Stomach smooth muscle (tissue), 2 donors: ENCODE measurements around the gene KDM7A.
"Not testable (repeated sequence)": the region's sequence is repeated elsewhere in the genome, so short reads cannot be mapped to it uniquely, and the experiment has no call there.

Experiments used
- H3K27ac ChIP-seq: one replicate; pipeline ENCODE4 v1.7.0; 2013; ENCODE audit warnings: mild to moderate bottlenecking, low read length, inconsistent platforms
- H3K27me3 ChIP-seq, 2 donors: one replicate each; pipeline ENCODE4 v1.7.0; 2013; ENCODE audit warnings: low read length in 2 of 2; ENCODE audit not compliant: insufficient read depth in 2 of 2, control insufficient read depth in 1 of 2
- H3K36me3 ChIP-seq, 2 donors: one replicate each; pipeline ENCODE4 v1.7.0; 2013; ENCODE audit warnings: low read length in 2 of 2; ENCODE audit not compliant: control insufficient read depth in 2 of 2, insufficient read depth in 2 of 2
- H3K4me1 ChIP-seq: one replicate; pipeline ENCODE4 v1.7.0; 2013; ENCODE audit warnings: low read length; ENCODE audit not compliant: control insufficient read depth, insufficient read depth
- H3K4me3 ChIP-seq, 2 donors: one replicate each; pipeline ENCODE4 v1.7.0; 2013; ENCODE audit warnings: low read length in 2 of 2
- H3K9ac ChIP-seq, 2 donors: one replicate each; pipeline ENCODE4 v1.7.0; 2013; ENCODE audit warnings: low read length in 2 of 2, mild to moderate bottlenecking in 1 of 2
- H3K9me3 ChIP-seq, 2 donors: one replicate each; pipeline ENCODE4 v1.7.0; 2013; ENCODE audit warnings: low read length in 2 of 2; ENCODE audit not compliant: control insufficient read depth in 2 of 2
- donor health status: healthy.
- donor health status: Pancreatic carcinoma.

Gene KDM7A

GRCh38 chr7:140134039-140134438 lies 42.7 kb downstream of the KDM7A start:
- Histone ChIP-seq H3K36me3 (peaks cover 14 to 23% of the 10 kb centered on the region in 2 donors), H3K9me3 (no peaks in the 10 kb centered on the region)

GRCh38 chr7:140127360-140128127 lies 49.2 kb downstream of the KDM7A start:
- Histone ChIP-seq H3K9me3 (no peaks in the 10 kb centered on the region), H3K9ac (no peak overlapping the region), H3K4me1 (no peaks in the 10 kb centered on the region), H3K27ac (no peak overlapping the region), H3K27me3 (no peaks in the 10 kb centered on the region), H3K4me3 (no peak overlapping the region), H3K36me3 (peaks cover 22 to 28% of the 10 kb centered on the region in 2 donors)

More at GRCh38 chr7:140134039-140134438, 42.7 kb downstream of the KDM7A start:
- Histone ChIP-seq H3K27ac (no peak overlapping the region), H3K4me3 (no peak overlapping the region), H3K9ac (no peak overlapping the region), H3K27me3 (no peaks in the 10 kb centered on the region), H3K4me1 (no peaks in the 10 kb centered on the region)

GRCh38 chr7:140126435-140127034 lies 50.2 kb downstream of the KDM7A start:
- Histone ChIP-seq H3K4me1 (no peaks in the 10 kb centered on the region), H3K4me3 (no peak overlapping the region), H3K36me3 (peaks cover 17 to 23% of the 10 kb centered on the region in 2 donors), H3K27me3 (no peaks in the 10 kb centered on the region), H3K9ac (no peak overlapping the region), H3K9me3 (no peaks in the 10 kb centered on the region), H3K27ac (no peak overlapping the region)

GRCh38 chr7:140122965-140123364 lies 53.8 kb downstream of the KDM7A start:
- Histone ChIP-seq H3K36me3 (peaks cover 9 to 13% of the 10 kb centered on the region in 2 donors), H3K9me3 (no peaks in the 10 kb centered on the region), H3K27me3 (no peaks in the 10 kb centered on the region), H3K4me3 (no peak overlapping the region), H3K9ac (no peak overlapping the region), H3K27ac (no peak overlapping the region), H3K4me1 (no peaks in the 10 kb centered on the region)

- Histone ChIP-seq H3K4me3 (no peak overlapping the region), H3K4me1 (no peaks in the 10 kb centered on the region), H3K27me3 (no peaks in the 10 kb centered on the region), H3K9me3 (no peaks in the 10 kb centered on the region), H3K27ac (no peak overlapping the region), H3K36me3 (peaks cover 7 to 10% of the 10 kb centered on the region in 2 donors), H3K9ac (no peak overlapping the region)
Observed at GRCh38 chr7:140121326-140121725, 55.5 kb downstream of the KDM7A start.

- H3K4me3 ChIP-seq, H3K4me1 ChIP-seq, H3K9me3 ChIP-seq, H3K9ac ChIP-seq, H3K27me3 ChIP-seq, H3K27ac ChIP-seq: not testable (repeated sequence)
- H3K36me3 ChIP-seq, result peaks cover 4 to 24% of the 10 kb centered on the region in 2 donors
Observed at GRCh38 chr7:140114817-140115216, 62.0 kb downstream of the KDM7A start.

- not testable (repeated sequence) for H3K4me1 ChIP-seq, H3K9ac ChIP-seq, H3K27me3 ChIP-seq, H3K4me3 ChIP-seq, H3K27ac ChIP-seq, H3K9me3 ChIP-seq
- H3K36me3 ChIP-seq, result peaks cover 12 to 20% of the 10 kb centered on the region in 2 donors
Observed at GRCh38 chr7:140108777-140109176, 68.0 kb downstream of the KDM7A start.

- H3K4me3 ChIP-seq, result no peak overlapping the region
- no peaks in the 10 kb centered on the region for H3K9me3 ChIP-seq
- H3K4me1 ChIP-seq, result no peaks in the 10 kb centered on the region
- no peaks in the 10 kb centered on the region for H3K27me3 ChIP-seq
- no peak overlapping the region for H3K27ac ChIP-seq
- H3K36me3 ChIP-seq, result peaks cover 49 to 52% of the 10 kb centered on the region in 2 donors
- H3K9ac ChIP-seq, result no peak overlapping the region
Observed at GRCh38 chr7:140096459-140096858, 80.3 kb downstream of the KDM7A start.

GRCh38 chr7:140093375-140093774 lies 83.4 kb downstream of the KDM7A start:
- Histone ChIP-seq H3K27me3 (no peaks in the 10 kb centered on the region), H3K4me1 (no peaks in the 10 kb centered on the region), H3K9ac (no peak overlapping the region), H3K27ac (no peak overlapping the region), H3K9me3 (no peaks in the 10 kb centered on the region), H3K36me3 (peaks cover 42 to 45% of the 10 kb centered on the region in 2 donors), H3K4me3 (no peak overlapping the region)

- no peaks in the 10 kb centered on the region for H3K4me1 ChIP-seq
- H3K27ac ChIP-seq, result no peak overlapping the region
- H3K4me3 ChIP-seq, result no peak overlapping the region
- peaks cover 3 to 6% of the 10 kb centered on the region in 2 donors for H3K36me3 ChIP-seq
- H3K9ac ChIP-seq, result no peak overlapping the region
- H3K27me3 ChIP-seq, result no peaks in the 10 kb centered on the region
- no peaks in the 10 kb centered on the region for H3K9me3 ChIP-seq
Observed at GRCh38 chr7:140085447-140085846, 91.3 kb downstream of the KDM7A start.

GRCh38 chr7:140084972-140085371 lies 91.8 kb downstream of the KDM7A start:
- Histone ChIP-seq H3K4me3 (no peak overlapping the region), H3K27me3 (no peaks in the 10 kb centered on the region), H3K27ac (no peak overlapping the region), H3K9me3 (no peaks in the 10 kb centered on the region), H3K9ac (no peak overlapping the region), H3K36me3 (peaks cover 3 to 4% of the 10 kb centered on the region in 2 donors), H3K4me1 (no peaks in the 10 kb centered on the region)
